ENCODE results near the gene CIROP. TPM values are rescaled to one million over a fixed set of nuclear protein-coding genes. Genes with fewer than 3 reads are reported as not detected.

CIROP gene
- total and polyA plus RNA-seq, 9 of the 15 experiments (the other 6 are each of a cell fraction or from before 2014, with no cell fraction given): not detected

DNA sequence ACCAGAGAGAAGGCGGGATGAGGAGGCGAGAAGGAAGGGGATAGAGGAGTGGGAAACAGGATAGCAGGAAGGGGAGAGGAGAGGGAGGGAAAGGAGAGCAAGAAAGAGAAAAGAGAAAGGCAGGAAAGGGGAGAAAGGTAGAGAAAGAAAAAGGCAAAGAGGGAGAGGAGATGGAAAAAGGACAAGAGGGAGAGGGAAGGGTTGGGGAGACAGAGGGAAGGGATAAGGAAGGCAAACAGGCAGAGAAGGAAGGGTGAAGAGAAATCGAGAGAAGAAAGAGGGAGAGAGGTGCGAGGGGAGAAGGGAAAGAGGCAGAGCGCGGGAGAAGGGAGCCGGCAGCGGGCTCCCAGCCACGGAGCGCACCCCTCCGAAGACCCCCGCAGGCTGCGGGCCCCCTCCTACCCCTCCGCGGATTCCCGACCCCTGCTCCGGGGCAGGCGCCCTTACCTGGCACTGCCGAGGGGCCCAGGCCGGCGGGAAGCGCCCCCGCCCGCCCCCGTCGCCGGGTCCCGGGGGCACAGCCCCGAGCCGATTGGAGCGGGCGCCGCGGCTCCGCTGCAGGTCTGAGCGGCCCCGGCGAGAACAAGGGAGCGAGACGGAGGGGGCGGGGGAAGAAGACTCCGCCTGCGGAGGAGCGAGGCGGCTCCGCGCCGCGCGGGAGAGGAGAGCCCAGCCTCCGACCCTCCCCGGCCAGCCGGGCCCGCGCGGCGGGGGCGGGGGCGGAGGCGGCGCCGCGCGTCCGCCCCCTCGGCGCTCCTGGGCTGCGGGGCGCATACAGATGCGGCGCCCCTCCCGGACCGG lies 47.6 kb downstream of the CIROP start, which contains the start of gene CDH24 (continued):
- TF ChIP-seq, protein P1, sequence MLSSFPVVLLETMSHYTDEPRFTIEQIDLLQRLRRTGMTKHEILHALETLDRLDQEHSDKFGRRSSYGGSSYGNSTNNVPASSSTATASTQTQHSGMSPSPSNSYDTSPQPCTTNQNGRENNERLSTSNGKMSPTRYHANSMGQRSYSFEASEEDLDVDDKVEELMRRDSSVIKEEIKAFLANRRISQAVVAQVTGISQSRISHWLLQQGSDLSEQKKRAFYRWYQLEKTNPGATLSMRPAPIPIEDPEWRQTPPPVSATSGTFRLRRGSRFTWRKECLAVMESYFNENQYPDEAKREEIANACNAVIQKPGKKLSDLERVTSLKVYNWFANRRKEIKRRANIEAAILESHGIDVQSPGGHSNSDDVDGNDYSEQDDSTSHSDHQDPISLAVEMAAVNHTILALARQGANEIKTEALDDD (IDR thresholded peaks at IDR 0.05): no peak
- TF ChIP-seq POLR2B (IDR thresholded peaks at IDR 0.05; ENCODE audit: low read depth, partially characterized antibody): no peak
- TF ChIP-seq, protein P2, sequence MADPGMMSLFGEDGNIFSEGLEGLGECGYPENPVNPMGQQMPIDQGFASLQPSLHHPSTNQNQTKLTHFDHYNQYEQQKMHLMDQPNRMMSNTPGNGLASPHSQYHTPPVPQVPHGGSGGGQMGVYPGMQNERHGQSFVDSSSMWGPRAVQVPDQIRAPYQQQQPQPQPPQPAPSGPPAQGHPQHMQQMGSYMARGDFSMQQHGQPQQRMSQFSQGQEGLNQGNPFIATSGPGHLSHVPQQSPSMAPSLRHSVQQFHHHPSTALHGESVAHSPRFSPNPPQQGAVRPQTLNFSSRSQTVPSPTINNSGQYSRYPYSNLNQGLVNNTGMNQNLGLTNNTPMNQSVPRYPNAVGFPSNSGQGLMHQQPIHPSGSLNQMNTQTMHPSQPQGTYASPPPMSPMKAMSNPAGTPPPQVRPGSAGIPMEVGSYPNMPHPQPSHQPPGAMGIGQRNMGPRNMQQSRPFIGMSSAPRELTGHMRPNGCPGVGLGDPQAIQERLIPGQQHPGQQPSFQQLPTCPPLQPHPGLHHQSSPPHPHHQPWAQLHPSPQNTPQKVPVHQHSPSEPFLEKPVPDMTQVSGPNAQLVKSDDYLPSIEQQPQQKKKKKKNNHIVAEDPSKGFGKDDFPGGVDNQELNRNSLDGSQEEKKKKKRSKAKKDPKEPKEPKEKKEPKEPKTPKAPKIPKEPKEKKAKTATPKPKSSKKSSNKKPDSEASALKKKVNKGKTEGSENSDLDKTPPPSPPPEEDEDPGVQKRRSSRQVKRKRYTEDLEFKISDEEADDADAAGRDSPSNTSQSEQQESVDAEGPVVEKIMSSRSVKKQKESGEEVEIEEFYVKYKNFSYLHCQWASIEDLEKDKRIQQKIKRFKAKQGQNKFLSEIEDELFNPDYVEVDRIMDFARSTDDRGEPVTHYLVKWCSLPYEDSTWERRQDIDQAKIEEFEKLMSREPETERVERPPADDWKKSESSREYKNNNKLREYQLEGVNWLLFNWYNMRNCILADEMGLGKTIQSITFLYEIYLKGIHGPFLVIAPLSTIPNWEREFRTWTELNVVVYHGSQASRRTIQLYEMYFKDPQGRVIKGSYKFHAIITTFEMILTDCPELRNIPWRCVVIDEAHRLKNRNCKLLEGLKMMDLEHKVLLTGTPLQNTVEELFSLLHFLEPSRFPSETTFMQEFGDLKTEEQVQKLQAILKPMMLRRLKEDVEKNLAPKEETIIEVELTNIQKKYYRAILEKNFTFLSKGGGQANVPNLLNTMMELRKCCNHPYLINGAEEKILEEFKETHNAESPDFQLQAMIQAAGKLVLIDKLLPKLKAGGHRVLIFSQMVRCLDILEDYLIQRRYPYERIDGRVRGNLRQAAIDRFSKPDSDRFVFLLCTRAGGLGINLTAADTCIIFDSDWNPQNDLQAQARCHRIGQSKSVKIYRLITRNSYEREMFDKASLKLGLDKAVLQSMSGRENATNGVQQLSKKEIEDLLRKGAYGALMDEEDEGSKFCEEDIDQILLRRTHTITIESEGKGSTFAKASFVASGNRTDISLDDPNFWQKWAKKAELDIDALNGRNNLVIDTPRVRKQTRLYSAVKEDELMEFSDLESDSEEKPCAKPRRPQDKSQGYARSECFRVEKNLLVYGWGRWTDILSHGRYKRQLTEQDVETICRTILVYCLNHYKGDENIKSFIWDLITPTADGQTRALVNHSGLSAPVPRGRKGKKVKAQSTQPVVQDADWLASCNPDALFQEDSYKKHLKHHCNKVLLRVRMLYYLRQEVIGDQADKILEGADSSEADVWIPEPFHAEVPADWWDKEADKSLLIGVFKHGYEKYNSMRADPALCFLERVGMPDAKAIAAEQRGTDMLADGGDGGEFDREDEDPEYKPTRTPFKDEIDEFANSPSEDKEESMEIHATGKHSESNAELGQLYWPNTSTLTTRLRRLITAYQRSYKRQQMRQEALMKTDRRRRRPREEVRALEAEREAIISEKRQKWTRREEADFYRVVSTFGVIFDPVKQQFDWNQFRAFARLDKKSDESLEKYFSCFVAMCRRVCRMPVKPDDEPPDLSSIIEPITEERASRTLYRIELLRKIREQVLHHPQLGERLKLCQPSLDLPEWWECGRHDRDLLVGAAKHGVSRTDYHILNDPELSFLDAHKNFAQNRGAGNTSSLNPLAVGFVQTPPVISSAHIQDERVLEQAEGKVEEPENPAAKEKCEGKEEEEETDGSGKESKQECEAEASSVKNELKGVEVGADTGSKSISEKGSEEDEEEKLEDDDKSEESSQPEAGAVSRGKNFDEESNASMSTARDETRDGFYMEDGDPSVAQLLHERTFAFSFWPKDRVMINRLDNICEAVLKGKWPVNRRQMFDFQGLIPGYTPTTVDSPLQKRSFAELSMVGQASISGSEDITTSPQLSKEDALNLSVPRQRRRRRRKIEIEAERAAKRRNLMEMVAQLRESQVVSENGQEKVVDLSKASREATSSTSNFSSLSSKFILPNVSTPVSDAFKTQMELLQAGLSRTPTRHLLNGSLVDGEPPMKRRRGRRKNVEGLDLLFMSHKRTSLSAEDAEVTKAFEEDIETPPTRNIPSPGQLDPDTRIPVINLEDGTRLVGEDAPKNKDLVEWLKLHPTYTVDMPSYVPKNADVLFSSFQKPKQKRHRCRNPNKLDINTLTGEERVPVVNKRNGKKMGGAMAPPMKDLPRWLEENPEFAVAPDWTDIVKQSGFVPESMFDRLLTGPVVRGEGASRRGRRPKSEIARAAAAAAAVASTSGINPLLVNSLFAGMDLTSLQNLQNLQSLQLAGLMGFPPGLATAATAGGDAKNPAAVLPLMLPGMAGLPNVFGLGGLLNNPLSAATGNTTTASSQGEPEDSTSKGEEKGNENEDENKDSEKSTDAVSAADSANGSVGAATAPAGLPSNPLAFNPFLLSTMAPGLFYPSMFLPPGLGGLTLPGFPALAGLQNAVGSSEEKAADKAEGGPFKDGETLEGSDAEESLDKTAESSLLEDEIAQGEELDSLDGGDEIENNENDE (IDR thresholded peaks at IDR 0.05; ENCODE audit: low read depth, low read length): no peak
- TF ChIP-seq KAT7 (CRISPR knock-in tag; IDR thresholded peaks at IDR 0.05; ENCODE audit: borderline replicate concordance): no peak
- TF ChIP-seq TCF3 (CRISPR knock-in tag; IDR thresholded peaks at IDR 0.05): no peak
- TF ChIP-seq FUS (optimal IDR thresholded peaks at IDR 0.05; ENCODE audit: low read depth, low read length): no peak
- TF ChIP-seq, protein P3, sequence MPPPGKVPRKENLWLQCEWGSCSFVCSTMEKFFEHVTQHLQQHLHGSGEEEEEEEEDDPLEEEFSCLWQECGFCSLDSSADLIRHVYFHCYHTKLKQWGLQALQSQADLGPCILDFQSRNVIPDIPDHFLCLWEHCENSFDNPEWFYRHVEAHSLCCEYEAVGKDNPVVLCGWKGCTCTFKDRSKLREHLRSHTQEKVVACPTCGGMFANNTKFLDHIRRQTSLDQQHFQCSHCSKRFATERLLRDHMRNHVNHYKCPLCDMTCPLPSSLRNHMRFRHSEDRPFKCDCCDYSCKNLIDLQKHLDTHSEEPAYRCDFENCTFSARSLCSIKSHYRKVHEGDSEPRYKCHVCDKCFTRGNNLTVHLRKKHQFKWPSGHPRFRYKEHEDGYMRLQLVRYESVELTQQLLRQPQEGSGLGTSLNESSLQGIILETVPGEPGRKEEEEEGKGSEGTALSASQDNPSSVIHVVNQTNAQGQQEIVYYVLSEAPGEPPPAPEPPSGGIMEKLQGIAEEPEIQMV (tag; conservative IDR thresholded peaks at IDR 0.05; ENCODE audit: low read depth): peak; percentile 77
- TF ChIP-seq HNRNPH1 (optimal IDR thresholded peaks at IDR 0.05; ENCODE audit: low read depth, low read length): no peak
- no peak for TF ChIP-seq CREBBP (IDR thresholded peaks at IDR 0.05; ENCODE audit: low read depth, low read length)
- TF ChIP-seq, protein P4, sequence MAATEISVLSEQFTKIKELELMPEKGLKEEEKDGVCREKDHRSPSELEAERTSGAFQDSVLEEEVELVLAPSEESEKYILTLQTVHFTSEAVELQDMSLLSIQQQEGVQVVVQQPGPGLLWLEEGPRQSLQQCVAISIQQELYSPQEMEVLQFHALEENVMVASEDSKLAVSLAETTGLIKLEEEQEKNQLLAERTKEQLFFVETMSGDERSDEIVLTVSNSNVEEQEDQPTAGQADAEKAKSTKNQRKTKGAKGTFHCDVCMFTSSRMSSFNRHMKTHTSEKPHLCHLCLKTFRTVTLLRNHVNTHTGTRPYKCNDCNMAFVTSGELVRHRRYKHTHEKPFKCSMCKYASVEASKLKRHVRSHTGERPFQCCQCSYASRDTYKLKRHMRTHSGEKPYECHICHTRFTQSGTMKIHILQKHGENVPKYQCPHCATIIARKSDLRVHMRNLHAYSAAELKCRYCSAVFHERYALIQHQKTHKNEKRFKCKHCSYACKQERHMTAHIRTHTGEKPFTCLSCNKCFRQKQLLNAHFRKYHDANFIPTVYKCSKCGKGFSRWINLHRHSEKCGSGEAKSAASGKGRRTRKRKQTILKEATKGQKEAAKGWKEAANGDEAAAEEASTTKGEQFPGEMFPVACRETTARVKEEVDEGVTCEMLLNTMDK (IDR thresholded peaks at IDR 0.05; ENCODE audit: borderline replicate concordance, insufficient read depth, low read depth, low read length, poor library complexity, severe bottlenecking): no peak

Measured in K562 (cell line).